Fibroblast of skin of right quadriceps (primary cell): ENCODE data around the gene PRKCA.
A peak's percentile ranks its signal among the peaks of the same experiment; 100 is the strongest.
"Not testable (repeated sequence)": the region's sequence is repeated elsewhere in the genome, so short reads cannot be mapped to it uniquely, and the experiment has no call there.

Experiments
- DNase-seq: peaks from one replicate; pipeline ENCODE4 v3.0.0-alpha.2; 2013

The PRKCA gene

DNA sequence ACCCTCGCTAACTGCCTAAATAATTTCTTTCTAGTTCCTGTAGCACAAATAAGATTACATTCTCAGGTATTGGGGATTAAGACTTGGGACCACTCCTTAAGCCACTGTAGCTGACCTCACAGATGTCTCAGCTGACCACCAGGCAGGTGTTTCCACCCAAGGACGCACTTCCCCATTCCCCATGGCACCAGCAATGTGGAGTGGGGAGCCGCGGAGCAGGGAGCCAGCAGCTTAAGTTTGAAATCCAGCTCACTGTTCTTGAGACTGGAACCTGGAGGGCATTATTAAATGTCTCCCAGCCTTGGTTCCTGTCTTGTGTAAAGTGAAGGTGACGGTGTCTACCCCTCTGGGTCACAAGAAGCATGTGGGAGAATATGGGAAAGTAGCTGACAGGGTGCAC, 283.1 kb downstream of the PRKCA start:
- no peak for DNase-seq

DNA sequence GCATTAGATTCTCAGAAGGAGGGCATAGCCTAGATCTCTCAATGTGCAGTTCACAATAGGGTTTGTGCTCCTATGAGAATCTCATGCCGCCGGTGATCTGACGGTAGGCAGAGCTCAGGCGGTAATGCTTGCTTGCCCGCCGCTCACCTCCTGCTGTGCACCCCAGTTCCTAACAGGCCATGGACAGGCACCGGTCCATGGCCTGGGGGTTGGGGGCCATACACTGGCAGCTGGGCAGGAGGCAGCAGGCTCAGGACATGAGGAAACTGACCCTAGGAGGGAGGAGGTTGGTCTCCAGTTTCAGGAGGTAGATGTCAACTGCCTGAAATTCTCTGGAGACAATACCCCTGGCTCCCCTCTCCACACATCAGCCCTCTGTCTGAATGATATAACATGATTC, 287.5 kb downstream of the PRKCA start:
- no peak for DNase-seq

GRCh38 chr17:66593116-66593515, 290.7 kb downstream of the PRKCA start:
- no peak for DNase-seq

DNA sequence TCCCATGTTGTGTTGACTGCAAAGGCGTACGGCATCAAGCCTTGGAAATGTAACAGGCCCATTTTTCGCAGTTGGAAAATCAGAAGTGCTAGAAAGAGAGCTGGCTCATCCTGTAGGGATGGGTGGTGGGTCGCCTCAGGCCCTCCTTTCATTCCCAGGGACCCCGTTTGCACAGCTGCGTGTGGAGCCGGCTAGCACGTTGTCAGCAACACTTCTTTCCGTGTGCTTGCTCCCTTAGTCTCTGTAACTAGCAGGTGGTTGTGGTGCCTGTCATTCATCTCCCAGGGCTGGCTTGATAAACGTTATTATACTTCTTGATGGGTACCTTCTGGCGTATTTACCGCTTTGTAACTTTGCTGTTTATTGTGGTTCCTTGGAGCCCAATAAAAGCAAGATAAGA, 293.5 kb downstream of the PRKCA start:
- no peak for DNase-seq

DNA sequence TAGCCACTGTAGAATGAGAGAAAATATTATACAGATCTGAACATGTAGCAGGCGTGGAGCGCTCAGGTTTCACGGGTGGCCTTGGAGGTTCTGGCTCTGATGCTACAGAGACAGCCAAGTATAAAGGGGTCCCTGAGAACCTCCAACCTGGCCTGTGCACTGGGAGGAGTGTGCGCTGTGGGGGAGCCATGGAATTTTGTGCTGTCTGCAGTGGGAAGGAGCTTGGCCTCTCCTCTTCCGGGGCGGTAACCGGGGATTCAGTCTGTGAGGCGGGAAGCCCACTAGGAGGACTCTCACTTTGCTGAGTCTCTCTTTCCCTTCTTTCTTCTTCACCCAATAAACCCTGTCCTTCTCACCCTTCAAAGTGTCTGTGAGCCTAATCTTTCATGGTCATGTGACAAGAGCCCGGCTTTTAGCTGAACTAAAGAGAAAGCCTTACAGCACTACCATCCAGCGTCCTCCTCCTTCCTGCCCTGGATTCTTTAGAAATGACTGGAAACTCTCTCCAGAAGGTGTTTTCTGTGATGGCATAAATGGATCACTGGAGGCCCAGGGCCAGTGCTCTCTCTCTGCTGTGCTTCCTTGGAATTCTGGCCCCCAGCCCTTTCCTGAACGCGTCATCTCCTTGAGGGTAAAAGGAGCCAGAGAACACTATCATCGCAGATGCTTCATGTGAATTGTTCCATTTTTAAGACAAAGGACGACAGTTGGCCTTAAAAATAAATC, 300.4 kb downstream of the PRKCA start:
- peak; percentile 41 for DNase-seq

DNA sequence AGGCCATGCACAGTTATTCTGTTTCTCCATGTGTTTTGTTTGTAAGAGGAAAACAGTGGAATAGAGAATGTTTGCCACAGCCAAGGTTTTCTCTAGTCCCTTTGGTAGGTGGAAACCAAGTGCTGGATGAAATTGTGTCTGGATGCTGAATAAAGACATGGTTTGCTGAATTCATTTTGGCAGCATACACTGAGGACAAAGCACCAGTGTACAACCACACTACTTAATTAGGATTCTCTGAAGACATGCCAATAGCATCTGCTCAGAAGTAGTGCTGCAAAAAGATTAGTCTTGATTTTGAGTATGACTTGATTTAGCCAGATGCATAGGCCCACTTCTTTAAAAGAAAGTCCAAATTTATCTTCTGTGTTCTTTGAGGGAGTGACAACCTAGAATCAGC, 302.0 kb downstream of the PRKCA start:
- DNase-seq: no peak

DNA sequence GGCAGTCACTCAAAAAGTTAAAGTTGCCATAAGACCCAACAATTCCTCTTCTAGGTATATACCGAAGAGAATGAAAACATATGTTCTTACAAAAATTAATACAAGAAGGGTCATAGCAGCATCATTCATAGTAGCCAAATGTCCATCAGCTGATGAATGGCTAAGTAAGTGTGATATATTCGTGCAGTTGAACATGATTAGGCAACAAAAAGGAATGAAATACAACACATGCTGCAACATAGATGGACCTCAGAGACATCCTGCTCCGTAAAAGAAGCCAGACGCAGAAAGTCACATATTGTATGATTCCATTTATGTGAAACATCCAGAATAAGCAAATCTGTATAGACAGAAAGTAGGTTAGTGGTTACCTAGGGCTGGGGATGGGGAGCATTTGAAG, 303.1 kb downstream of the PRKCA start:
- DNase-seq: peak; percentile 46

DNA sequence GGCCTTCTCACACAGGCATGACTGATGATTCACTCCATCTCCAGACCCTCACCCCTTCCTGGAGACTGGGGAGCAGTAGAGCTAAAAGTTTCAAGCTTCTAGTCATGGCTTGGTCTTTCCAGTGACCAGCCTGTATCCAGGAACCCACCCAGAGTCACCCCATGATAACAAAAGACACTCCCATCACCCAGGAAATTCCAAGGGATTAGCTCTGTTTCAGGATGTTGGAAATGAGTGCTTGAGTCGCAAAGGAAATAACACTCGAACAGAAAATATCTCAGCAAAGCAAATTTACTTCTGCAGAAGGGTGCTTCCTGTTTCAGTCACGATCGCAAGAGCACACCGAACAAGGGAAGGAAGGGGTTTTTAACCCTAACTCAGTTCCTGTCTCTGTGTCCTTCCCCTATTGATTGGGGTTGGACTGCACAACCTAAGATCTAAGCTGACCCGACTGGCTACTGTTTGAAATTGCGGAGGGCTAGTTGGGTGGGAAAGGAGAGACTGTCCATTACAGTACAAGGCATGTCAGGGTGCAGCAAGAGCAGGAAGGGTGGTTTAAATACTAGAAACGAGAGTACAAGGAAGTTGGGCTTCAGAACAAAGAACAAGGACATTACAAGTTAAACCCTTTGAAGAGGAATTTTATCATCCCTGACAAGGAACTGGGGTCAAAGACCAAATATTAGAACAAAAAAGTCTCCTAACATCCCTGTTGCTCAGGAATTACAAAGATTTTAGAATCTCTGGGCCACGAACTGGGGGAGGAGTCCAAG, 308.1 kb downstream of the PRKCA start:
- DNase-seq: no peak

DNA sequence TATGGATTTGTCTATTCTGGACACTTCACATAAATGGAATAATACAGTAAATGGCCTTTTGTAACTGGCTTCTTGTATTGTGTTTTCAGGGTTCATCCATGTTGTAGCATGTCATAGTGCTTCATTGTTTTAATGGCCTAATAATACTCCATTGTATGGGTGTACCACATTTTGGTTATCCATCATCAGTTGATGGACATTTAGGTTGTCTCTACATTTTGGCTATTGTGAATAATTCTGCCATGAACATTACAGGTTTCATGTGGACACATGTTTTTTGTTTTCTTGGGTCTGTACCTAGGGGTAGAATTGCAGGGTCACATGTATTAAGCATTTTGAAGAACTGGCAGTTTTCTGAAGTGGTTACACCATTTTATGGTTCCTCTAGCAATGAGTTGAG, 309.0 kb downstream of the PRKCA start:
- no peak for DNase-seq

DNA sequence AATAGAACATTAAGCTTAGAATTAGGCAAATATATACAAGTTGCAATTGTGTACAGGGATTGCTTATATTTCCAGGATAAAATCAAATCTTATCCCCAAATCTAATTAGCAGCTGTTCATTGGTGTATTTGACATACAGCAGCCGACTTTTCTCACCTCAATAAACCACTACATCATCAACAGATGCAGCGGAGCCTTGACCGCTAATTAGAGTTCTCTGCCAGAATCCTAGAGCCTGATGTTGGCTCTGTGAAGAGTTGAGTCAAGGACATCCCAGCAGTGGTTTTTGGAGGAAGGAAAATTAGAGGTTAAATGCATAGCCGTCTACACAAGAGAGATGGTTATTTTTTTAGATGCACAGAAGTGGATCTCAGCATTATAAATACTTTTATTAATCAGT, 310.6 kb downstream of the PRKCA start:
- DNase-seq: no peak

DNA sequence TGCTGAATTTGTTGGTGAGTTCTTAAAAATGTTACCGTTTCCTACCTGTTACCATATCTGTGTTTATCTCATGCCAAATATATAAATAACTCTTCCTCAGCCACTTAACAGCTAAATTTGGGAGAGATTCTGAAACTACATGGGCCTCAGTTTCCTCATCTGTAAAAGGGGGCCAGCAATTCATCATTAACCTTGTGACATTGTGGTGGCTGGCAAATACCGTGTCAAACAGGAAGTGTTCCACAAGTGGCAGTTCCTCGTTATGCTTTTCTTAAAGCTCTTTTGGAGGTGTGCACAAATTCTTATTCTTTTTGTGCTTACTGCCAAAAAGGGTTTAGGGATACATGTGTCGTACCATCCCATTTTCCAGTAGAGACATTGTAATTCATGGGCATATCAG, 312.1 kb downstream of the PRKCA start:
- no peak for DNase-seq

- DNase-seq: no peak
Observed at GRCh38 chr17:66619206-66619605, 316.8 kb downstream of the PRKCA start.

GRCh38 chr17:66620528-66620927, 318.1 kb downstream of the PRKCA start:
- peak; percentile 31 for DNase-seq

DNA sequence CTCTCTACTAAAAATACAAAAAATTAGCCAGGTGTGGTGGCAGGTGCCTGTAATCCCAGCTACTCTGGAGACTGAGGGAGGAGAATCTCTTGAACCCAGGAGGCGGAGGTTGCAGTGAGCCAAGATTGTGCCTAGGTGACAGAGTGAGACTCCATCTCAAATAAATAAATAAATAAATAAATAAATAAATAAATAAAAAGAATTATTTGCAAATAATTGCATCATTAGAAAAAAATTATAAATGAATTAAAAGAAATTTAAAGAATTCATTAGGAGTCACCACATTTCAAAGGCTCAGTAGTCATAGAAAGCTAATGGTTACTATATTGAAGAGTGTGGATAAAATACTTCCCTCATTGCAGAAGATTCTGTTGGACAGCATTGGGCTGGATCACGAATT, 322.2 kb downstream of the PRKCA start:
- not testable (repeated sequence) for DNase-seq

DNA sequence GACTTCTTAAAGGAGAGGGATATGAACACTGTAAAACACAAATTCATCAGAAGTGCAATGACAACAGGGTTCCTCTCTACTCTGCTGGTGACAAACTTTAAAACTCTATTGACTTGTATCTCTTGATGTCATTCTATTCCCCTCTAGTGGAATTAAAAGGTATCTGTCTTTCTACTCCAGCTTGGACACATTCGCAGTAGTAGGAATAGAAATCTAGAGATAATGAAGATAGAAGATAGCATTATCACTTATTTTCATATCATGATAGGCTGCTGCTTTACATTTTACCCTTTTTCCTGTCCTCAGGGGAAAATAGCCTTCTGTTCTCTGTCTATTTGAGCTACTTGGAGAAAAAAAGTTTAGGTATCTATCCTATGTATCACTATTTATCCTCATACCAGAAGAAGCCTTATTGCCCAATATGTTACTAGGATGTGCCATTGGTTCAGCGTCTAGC, 322.9 kb downstream of the PRKCA start:
- DNase-seq: peak; percentile 50

DNA sequence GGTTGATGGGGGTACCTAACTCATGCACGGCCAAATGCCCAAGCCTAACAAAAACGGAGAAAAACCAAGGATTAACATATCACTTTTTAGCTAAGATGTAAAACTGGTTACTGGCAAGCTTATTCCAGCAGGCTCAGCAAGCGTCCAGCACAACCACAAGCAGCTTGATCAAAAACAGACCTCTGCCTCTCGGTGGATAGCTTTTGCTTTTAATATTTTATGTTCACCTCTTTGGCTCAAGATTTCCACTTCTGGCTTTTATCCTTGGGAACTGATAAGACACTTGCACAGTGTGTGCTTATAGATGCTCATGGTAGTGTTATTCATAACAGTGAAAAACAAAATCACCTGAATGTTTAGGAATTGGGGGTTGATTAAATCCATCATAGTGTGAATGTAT, 325.6 kb downstream of the PRKCA start:
- DNase-seq: peak; percentile 55

DNA sequence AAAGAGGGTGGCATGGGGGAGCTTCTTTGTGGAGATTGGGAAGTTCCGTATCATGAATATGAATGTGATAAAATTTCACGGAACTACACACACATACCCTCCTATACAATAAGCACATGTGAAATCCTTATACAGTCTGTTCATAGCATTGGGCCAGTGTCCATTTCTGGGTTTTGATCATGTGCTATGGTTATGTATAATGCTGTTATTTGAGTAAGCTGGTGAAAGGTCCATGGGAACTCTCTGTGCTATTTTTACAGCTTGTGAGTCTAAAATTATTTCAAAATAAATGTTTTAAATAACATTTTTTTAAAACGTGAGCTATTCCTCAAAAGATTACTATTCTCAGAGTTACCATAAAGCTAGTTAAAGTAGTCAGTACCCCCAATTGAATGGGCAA, 327.3 kb downstream of the PRKCA start:
- no peak for DNase-seq

DNA sequence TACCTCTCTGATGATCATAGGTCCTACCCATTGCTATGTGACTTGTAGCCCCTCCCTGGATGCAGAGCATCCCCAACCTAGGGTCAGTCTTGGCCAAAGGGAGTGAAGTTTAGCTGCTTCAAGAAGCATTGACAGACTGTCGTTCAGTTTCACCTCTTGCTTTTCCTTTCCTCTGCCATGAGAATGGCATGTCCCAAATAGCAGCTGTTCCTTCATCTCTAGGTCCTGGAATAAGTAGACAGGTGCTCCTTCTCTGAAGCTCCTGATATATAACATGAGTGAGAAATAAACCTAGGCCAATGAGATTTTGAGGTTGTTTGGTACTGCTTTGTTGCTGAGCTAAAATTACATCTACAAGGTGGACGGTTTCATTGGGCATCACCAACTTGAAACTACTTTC, 328.0 kb downstream of the PRKCA start:
- no peak for DNase-seq

DNA sequence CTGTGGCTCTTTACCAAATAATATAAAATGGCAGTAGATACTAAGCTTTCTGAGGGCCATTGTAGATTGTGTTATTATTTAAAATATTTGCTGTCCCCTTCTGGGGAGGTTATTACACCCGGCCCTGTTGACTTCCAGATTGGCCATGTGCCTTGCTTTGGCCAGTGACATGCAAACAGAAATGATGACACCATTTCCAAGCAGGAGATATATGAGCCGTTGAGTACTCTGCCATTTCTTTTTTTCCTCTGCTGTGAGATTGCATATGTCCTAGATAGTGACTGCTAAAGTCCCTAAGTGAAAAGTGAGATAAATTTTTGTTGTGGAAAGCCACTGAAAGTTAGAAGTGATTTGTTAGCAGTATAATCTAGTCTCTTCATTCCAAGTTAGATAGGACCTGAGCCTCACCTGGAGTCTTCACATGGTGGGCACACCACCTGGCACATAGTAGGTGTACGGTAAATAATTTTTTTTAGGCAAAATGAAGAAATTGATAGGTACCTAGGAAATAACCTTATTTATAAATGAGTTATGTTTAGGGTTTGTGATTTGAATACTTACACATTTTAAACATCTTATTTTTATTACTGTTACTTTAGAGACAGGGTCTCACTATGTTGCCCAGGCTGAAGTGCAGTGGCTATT, 328.5 kb downstream of the PRKCA start:
- no peak for DNase-seq

DNA sequence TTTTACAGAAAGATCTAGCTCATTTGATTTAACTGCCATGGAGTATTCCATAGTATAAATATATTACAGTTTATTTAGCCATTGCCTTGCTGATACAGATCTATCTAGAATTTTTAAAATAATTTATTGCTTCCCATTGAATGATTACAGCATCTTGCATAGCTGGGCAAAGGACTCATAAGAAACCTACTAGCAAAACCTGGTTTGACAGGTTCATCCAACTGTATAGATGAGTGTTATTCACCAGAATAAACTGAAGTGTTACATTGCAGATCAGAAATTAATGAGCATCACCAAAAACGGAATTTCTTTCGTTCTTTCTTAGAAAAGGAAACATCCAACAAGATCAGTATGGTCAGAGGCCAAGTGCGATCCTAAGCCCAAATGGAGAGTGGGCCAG, 330.3 kb downstream of the PRKCA start:
- DNase-seq: no peak

DNA sequence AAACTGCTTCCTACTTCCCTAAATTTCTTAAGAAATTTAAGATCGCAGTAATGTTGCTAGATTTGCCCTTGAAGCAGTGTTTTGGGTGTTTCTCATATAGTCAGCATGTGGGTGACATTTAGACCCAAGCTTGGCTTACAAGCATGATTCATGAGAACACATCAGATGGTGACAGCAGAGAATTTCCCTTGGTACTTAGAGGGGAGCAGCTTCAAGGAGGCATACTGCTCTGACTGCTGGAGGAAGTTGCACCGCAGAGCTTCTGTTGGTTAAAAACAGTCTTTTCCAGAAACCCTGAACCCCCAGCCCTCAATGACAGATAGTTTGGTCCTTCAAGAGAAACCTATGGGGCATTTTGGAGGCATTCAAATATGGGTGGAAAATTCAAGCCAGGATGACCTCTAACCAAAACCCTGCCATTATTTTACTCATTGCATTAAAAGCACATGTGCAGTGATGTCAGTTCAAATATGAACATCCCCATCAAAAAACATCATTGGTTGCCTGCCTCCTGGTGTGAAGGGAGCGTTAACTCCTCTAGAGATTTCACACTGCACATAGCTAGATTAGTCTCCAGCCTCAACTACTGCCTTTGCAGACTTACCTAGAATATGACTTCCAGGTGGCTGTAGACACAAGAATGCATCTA, 331.0 kb downstream of the PRKCA start:
- peak; percentile 85 for DNase-seq

DNA sequence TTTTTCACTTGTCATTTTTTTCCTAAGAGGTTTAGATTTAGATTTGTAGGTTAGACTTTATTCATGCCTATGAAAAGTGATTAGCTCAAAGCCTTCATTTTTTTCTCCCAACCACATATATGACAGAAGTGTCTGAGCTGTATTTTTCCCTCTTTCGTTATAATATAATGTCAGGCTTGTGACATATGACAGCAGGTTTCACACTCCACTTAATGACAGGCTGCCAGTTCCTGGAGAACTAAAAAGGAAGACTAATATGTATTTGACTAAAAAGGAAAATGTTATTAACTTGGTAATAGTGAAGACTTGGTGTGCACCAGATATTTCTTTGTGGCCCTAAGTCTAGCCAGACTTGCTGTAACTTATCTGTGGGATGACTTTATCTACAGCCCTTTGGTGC, 331.8 kb downstream of the PRKCA start:
- DNase-seq: no peak

GRCh38 chr17:66635386-66636045, 333.1 kb downstream of the PRKCA start:
- DNase-seq: no peak
